Muscle of leg (tissue), 11 donors: Measurements from ENCODE around the gene CST7. TPM values are rescaled to one million over a fixed set of nuclear protein-coding genes. Genes with fewer than 3 reads are reported as not detected.
"Not testable (repeated sequence)": the region's sequence is repeated elsewhere in the genome, so short reads cannot be mapped to it uniquely, and the experiment has no call there.

Experiments used
- DNase-seq: peaks from one replicate; pipeline ENCODE4 v3.0.0; 2013
- H3K27ac ChIP-seq: one replicate; pipeline ENCODE4 v1.5.1; 2013; ENCODE audit warnings: mild to moderate bottlenecking, low read length, control low read depth
- H3K27me3 ChIP-seq: one replicate; pipeline ENCODE4 v1.6.1; 2013; ENCODE audit warnings: low read length; ENCODE audit not compliant: control insufficient read depth, insufficient read depth
- H3K36me3 ChIP-seq: one replicate; pipeline ENCODE4 v1.6.1; 2013; ENCODE audit warnings: low read length; ENCODE audit not compliant: control insufficient read depth, insufficient read depth
- H3K4me1 ChIP-seq: one replicate; pipeline ENCODE4 v1.6.1; 2013; ENCODE audit warnings: low read length; ENCODE audit not compliant: control insufficient read depth, insufficient read depth
- H3K4me3 ChIP-seq: one replicate; pipeline ENCODE4 v1.5.1; 2013; ENCODE audit warnings: low read length, control low read depth
- H3K9me3 ChIP-seq: replicated peaks from 2 replicates; pipeline ENCODE4 v1.6.1; 2013; ENCODE audit warnings: low read depth, low read length; ENCODE audit not compliant: control insufficient read depth
- WGBS: methylation state at CpG from one replicate; pipeline ENCODE4 v1.1.5; 2013; ENCODE audit warnings: missing lambda C conversion rate; ENCODE audit not compliant: insufficient coverage; 5-methylcytosine and 5-hydroxymethylcytosine counted together
- polyA plus RNA-seq, 8 donors: library from polyadenylated mRNA; unstranded; fragments of 120-200 nt; gene quantifications; one replicate each; pipeline versions ENCODE4 v1.2.1 to v1.2.3, GENCODE V29; 2013; ENCODE audit warnings: inconsistent platforms in 1 of 8, low replicate concordance in 1 of 8; ENCODE audit not compliant: insufficient read length in 8 of 8, insufficient read depth in 1 of 8
- total RNA-seq: library from RNA; stranded (reverse); fragments of 120-200 nt; gene quantifications from one replicate; pipeline ENCODE4 v1.2.4, GENCODE V29; 2013

CST7 gene
- total and polyA plus RNA-seq, 9 donors, result 0.11 to 1.1 (median 0.56) TPM

- H3K27me3 ChIP-seq, H3K4me3 ChIP-seq, DNase-seq, H3K9me3 ChIP-seq, H3K36me3 ChIP-seq, H3K27ac ChIP-seq, H3K4me1 ChIP-seq: not testable (repeated sequence)
- WGBS, result 80% methylated on average over 1 of the region's 5 CpGs
These were observed 19.8 kb upstream of the CST7 start for GRCh38 chr20:24929259-24929658.

GRCh38 chr20:24929867-24930723, 19.0 kb upstream of the CST7 start:
- H3K9me3 ChIP-seq, H3K36me3 ChIP-seq, DNase-seq, H3K27ac ChIP-seq, H3K4me1 ChIP-seq, H3K4me3 ChIP-seq, H3K27me3 ChIP-seq: not testable (repeated sequence)
- 73% methylated on average over 9 of the region's 13 CpGs for WGBS

- H3K9me3 ChIP-seq, H3K4me3 ChIP-seq, H3K27me3 ChIP-seq, DNase-seq, H3K4me1 ChIP-seq, H3K27ac ChIP-seq, H3K36me3 ChIP-seq: not testable (repeated sequence)
- WGBS, result 68% methylated on average over 10 of the region's 15 CpGs
These were observed 18.1 kb upstream of the CST7 start for GRCh38 chr20:24930724-24931688.

GRCh38 chr20:24931893-24932292, 17.2 kb upstream of the CST7 start:
- not testable (repeated sequence) for H3K9me3 ChIP-seq, H3K27me3 ChIP-seq, H3K4me1 ChIP-seq, H3K27ac ChIP-seq, H3K4me3 ChIP-seq, H3K36me3 ChIP-seq
- peak; percentile 20 for DNase-seq
- no CpG with 5 or more reads among the region's 1 CpG for WGBS

- H3K27ac ChIP-seq, result no peak overlapping the region
- no peaks in the 10 kb centered on the region for H3K9me3 ChIP-seq
- no peaks in the 10 kb centered on the region for H3K4me1 ChIP-seq
- no peak overlapping the region for H3K4me3 ChIP-seq
- no peaks in the 10 kb centered on the region for H3K36me3 ChIP-seq
- no peak for DNase-seq
- H3K27me3 ChIP-seq, result no peaks in the 10 kb centered on the region
- 78% methylated on average over 5 of the region's 7 CpGs for WGBS
These were observed 15.7 kb upstream of the CST7 start for GRCh38 chr20:24933266-24933908.

GRCh38 chr20:24934101-24934661, 14.9 kb upstream of the CST7 start:
- WGBS, result 67% methylated on average over 4 of the region's 9 CpGs
- no peak for DNase-seq
- Histone ChIP-seq H3K4me1 (no peaks in the 10 kb centered on the region), H3K9me3 (no peaks in the 10 kb centered on the region), H3K36me3 (no peaks in the 10 kb centered on the region), H3K27ac (no peak overlapping the region), H3K4me3 (no peak overlapping the region), H3K27me3 (no peaks in the 10 kb centered on the region)

- no peaks in the 10 kb centered on the region for H3K9me3 ChIP-seq
- H3K36me3 ChIP-seq, result no peaks in the 10 kb centered on the region
- no peaks in the 10 kb centered on the region for H3K27me3 ChIP-seq
- no peaks in the 10 kb centered on the region for H3K4me1 ChIP-seq
- H3K4me3 ChIP-seq, result no peak overlapping the region
- no peak for DNase-seq
- WGBS, result 81% methylated on average over 2 of the region's 3 CpGs
- H3K27ac ChIP-seq, result no peak overlapping the region
These were observed 14.4 kb upstream of the CST7 start for GRCh38 chr20:24934716-24935115.

- 83% methylated on average over 1 of the region's 3 CpGs for WGBS
These were observed 13.9 kb upstream of the CST7 start for GRCh38 chr20:24935140-24935539.

GRCh38 chr20:24935766-24936525, 13.1 kb upstream of the CST7 start:
- DNase-seq, result no peak
- Histone ChIP-seq H3K27me3 (no peaks in the 10 kb centered on the region), H3K4me1 (no peaks in the 10 kb centered on the region), H3K27ac (no peak overlapping the region), H3K36me3 (no peaks in the 10 kb centered on the region), H3K9me3 (no peaks in the 10 kb centered on the region), H3K4me3 (no peak overlapping the region)
- 93% methylated on average over 3 of the region's 4 CpGs for WGBS

More at GRCh38 chr20:24935140-24935539, 13.9 kb upstream of the CST7 start:
- Histone ChIP-seq H3K36me3 (no peaks in the 10 kb centered on the region), H3K27ac (no peak overlapping the region), H3K4me3 (no peak overlapping the region), H3K27me3 (no peaks in the 10 kb centered on the region), H3K4me1 (no peaks in the 10 kb centered on the region), H3K9me3 (no peaks in the 10 kb centered on the region)
- DNase-seq, result no peak
